SK-N-SH treated with all-trans-retinoic acid at 6 μM for 48 hours (cell line): Measurements from ENCODE around the gene AGTR1.

ENCODE experiments used
- BACH2 ChIP-seq: fragments of 250-450 bp; sonication (Bioruptor Pico); IDR thresholded peaks from 2 replicates; pipeline ENCODE4 v1.9.0; 2021; ENCODE audit warnings: mild to moderate bottlenecking, borderline replicate concordance
- GLIS3 ChIP-seq: fragments of 250-450 bp; sonication (Bioruptor Pico); IDR thresholded peaks from 2 replicates; pipeline ENCODE4 v1.5.0; 2020; ENCODE audit warnings: mild to moderate bottlenecking, moderate library complexity
- ISL1 ChIP-seq: fragments of 250-450 bp; sonication (Bioruptor Pico); IDR thresholded peaks from 2 replicates; pipeline ENCODE4 v2.1.2; 2022; ENCODE audit warnings: mild to moderate bottlenecking, moderate library complexity
- PATZ1 ChIP-seq: fragments of 250-450 bp; sonication (Bioruptor Pico); IDR thresholded peaks from 2 replicates; pipeline ENCODE4 v1.8.0; 2020; ENCODE audit warnings: mild to moderate bottlenecking, moderate library complexity, borderline replicate concordance
- POU6F1 ChIP-seq: fragments of 250-450 bp; sonication (Bioruptor Pico); IDR thresholded peaks from 2 replicates; pipeline ENCODE4 v1.8.0; 2021; ENCODE audit warnings: low read depth, mild to moderate bottlenecking, moderate library complexity, borderline replicate concordance
- TCF4 ChIP-seq: fragments of 250-450 bp; sonication (Bioruptor Pico); IDR thresholded peaks from 2 replicates; pipeline ENCODE4 v1.8.0; 2021; ENCODE audit warnings: mild to moderate bottlenecking, moderate library complexity, borderline replicate concordance

GRCh38 chr3:148680289-148680688, 17.4 kb upstream of the AGTR1 start:
- TF ChIP-seq TCF4 (CRISPR knock-in tag) (no peak), BACH2 (CRISPR knock-in tag) (no peak), ISL1 (no peak), PATZ1 (CRISPR knock-in tag) (no peak), POU6F1 (CRISPR knock-in tag) (no peak), GLIS3 (CRISPR knock-in tag) (no peak)
